ENCODE measurements around the gene C17orf113.

Gene C17orf113

DNA sequence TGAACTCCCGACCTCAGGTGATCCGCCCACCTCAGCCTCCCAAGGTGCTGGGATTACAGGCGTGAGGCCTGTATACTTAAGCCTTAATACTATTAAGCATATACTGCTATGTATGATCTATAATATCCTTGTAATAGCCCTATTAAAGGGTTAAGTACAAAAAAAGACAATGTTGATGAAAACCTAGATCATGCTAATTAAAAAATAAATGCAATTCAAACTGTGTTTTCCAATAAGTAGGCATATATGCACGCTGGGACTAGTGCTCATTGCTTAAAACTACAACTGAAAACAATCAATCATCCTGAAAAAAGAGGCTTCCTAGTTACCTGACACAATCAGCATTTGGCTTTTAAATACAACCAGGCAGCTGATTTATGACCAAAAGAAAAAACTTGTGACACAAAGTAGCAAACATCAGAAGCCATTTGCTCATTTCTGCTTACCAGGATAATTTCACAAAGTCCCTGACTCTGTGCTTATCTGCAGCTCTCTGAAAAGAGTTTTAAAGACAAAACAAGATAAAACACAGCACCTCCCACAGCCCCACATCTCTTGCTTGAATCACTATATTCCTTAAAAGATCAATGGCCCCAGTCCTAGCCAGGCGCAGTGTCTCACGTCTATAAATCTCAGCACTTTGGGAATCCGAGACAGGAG, 36.8 kb upstream of the C17orf113 start:
- no peak overlapping the region for H3K27ac ChIP-seq
- no peaks in the 10 kb centered on the region for H3K36me3 ChIP-seq
- H3K27me3 ChIP-seq (ENCODE audit: insufficient read depth, low read depth, severe bottlenecking): no peaks in the 10 kb centered on the region
- TF ChIP-seq, protein P1, sequence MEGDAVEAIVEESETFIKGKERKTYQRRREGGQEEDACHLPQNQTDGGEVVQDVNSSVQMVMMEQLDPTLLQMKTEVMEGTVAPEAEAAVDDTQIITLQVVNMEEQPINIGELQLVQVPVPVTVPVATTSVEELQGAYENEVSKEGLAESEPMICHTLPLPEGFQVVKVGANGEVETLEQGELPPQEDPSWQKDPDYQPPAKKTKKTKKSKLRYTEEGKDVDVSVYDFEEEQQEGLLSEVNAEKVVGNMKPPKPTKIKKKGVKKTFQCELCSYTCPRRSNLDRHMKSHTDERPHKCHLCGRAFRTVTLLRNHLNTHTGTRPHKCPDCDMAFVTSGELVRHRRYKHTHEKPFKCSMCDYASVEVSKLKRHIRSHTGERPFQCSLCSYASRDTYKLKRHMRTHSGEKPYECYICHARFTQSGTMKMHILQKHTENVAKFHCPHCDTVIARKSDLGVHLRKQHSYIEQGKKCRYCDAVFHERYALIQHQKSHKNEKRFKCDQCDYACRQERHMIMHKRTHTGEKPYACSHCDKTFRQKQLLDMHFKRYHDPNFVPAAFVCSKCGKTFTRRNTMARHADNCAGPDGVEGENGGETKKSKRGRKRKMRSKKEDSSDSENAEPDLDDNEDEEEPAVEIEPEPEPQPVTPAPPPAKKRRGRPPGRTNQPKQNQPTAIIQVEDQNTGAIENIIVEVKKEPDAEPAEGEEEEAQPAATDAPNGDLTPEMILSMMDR (IDR thresholded peaks at IDR 0.05; ENCODE audit: low read depth, low read length): no peak
- peak; percentile 45 for DNase-seq
- H3K9me3 ChIP-seq (ENCODE audit: severe bottlenecking): no peaks in the 10 kb centered on the region
- no peak overlapping the region for H3K4me3 ChIP-seq (ENCODE audit: low read depth, low read length)

DNA sequence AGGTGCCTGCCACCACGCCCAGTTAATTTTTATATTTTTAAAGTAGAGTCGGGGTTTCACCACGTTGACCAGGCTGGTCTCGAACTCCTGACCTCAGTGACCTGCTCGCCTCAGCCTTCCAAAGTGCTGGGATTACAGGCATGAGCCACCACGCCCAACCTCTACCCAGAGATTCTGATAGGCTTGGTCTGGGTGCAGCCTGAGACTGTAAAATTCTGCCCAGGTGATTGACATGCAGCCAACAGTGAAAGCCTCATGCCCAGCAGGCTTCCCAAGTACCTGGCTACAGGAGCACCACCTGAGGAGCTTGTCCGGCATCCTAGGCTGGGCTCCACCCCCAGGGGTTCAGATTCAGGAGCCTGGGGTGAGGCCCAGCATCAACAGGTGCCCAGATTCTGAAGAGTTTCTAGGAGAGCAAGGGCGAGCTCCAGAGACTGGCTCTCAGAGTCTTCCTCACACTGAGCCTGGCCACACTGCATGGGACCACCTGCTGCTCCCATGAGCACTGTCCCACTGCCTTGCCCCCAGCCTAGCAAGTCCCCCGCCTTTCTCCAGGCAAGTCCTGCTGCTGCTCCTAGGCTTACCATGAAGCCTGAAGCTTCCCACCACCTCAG, 31.2 kb upstream of the C17orf113 start:
- TF ChIP-seq, protein P1 (IDR thresholded peaks at IDR 0.05; ENCODE audit: low read depth, low read length): no peak
- Histone ChIP-seq H3K9me3 (ENCODE audit: severe bottlenecking) (no peaks in the 10 kb centered on the region), H3K27me3 (ENCODE audit: insufficient read depth, low read depth, severe bottlenecking) (no peaks in the 10 kb centered on the region), H3K4me3 (ENCODE audit: low read depth, low read length) (no peak overlapping the region), H3K27ac (no peak overlapping the region), H3K36me3 (no peaks in the 10 kb centered on the region)
- DNase-seq: no peak

DNA sequence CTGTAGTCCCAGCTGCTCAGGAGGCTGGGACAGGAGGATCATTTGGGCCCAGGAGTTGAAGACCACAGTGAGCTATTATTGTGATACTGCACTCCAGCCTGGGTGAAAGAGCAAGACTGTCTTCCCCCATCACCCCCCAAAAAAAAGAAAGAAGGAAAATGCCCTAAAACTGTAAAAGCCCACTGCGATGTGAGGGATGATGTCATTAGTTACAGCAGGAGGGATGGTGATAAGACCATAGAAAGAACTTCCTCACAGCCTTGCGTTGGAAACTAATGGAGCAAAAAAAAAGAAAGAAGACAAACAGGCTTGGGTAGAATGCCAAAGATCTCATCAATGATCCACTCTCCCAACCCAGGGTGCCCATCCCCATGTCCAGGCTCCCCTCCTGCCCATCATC, 29.1 kb upstream of the C17orf113 start:
- no peak for DNase-seq
- TF ChIP-seq, protein P1 (IDR thresholded peaks at IDR 0.05; ENCODE audit: low read depth, low read length): no peak
- Histone ChIP-seq H3K27me3 (ENCODE audit: insufficient read depth, low read depth, severe bottlenecking) (no peaks in the 10 kb centered on the region), H3K27ac (no peak overlapping the region), H3K4me3 (ENCODE audit: low read depth, low read length) (no peak overlapping the region), H3K9me3 (ENCODE audit: severe bottlenecking) (no peaks in the 10 kb centered on the region), H3K36me3 (no peaks in the 10 kb centered on the region)

DNA sequence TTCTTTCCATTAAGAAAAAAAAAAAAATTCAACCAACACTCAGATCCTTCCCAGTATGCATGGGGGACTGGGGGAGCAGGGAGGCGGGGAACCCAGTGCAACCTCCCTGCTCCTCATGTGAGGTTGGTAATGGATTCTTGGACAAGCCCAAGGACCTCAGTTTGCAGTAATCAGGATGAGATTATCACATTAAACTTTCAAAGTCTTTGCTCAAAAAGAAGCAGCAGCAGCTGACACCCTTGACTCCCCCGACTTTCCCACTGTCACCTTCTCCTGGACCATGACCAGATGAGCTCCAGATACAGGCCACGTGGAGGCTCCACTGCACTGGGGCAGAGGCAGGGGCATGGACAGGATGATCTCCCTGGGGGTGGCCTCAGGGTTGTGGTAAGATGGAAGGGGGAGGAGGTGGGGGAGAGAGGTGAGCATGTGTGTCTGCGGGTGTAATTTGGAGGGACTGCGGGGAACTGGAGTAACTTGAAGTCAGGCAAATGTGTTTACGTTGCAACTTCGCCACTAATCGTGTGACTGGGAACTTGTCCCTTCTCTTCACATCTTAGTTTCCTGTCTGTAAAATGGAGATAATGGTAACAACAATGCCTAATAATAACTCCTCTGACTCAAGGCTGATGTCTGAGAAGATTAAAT, 28.1 kb upstream of the C17orf113 start:
- Histone ChIP-seq H3K9me3 (ENCODE audit: severe bottlenecking) (no peaks in the 10 kb centered on the region), H3K4me3 (ENCODE audit: low read depth, low read length) (no peak overlapping the region), H3K36me3 (no peaks in the 10 kb centered on the region), H3K27me3 (ENCODE audit: insufficient read depth, low read depth, severe bottlenecking) (no peaks in the 10 kb centered on the region), H3K27ac (no peak overlapping the region)
- no peak for DNase-seq
- TF ChIP-seq, protein P1 (IDR thresholded peaks at IDR 0.05; ENCODE audit: low read depth, low read length): no peak

DNA sequence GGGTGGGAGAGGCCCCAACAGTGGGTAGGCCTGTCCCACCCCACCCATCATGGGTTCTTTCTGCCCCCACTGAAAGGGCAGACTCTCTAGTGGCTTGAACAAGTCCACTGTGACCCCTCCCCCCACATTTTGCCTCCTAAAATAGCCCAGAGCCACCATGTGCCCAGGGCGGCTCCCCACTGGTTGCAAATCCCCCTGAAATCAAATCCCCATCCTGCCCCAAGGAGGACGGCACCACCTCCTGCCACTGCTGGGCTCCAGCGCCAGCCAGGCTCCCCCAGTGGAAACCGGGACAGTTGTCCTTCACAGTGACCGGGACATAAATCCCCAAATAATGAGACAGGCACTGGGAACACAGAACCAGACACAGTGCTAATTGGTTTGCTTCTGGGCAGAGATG, 27.4 kb upstream of the C17orf113 start:
- H3K36me3 ChIP-seq: no peaks in the 10 kb centered on the region
- no peak overlapping the region for H3K27ac ChIP-seq
- DNase-seq: no peak
- TF ChIP-seq, protein P1 (IDR thresholded peaks at IDR 0.05; ENCODE audit: low read depth, low read length): no peak
- H3K4me3 ChIP-seq (ENCODE audit: low read depth, low read length): no peak overlapping the region
- H3K9me3 ChIP-seq (ENCODE audit: severe bottlenecking): no peaks in the 10 kb centered on the region
- no peaks in the 10 kb centered on the region for H3K27me3 ChIP-seq (ENCODE audit: insufficient read depth, low read depth, severe bottlenecking)

Data from WERI-Rb-1 (cell line).